ENCODE data around the gene UBE2G2.

Gene UBE2G2, protein sequence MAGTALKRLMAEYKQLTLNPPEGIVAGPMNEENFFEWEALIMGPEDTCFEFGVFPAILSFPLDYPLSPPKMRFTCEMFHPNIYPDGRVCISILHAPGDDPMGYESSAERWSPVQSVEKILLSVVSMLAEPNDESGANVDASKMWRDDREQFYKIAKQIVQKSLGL

DNA sequence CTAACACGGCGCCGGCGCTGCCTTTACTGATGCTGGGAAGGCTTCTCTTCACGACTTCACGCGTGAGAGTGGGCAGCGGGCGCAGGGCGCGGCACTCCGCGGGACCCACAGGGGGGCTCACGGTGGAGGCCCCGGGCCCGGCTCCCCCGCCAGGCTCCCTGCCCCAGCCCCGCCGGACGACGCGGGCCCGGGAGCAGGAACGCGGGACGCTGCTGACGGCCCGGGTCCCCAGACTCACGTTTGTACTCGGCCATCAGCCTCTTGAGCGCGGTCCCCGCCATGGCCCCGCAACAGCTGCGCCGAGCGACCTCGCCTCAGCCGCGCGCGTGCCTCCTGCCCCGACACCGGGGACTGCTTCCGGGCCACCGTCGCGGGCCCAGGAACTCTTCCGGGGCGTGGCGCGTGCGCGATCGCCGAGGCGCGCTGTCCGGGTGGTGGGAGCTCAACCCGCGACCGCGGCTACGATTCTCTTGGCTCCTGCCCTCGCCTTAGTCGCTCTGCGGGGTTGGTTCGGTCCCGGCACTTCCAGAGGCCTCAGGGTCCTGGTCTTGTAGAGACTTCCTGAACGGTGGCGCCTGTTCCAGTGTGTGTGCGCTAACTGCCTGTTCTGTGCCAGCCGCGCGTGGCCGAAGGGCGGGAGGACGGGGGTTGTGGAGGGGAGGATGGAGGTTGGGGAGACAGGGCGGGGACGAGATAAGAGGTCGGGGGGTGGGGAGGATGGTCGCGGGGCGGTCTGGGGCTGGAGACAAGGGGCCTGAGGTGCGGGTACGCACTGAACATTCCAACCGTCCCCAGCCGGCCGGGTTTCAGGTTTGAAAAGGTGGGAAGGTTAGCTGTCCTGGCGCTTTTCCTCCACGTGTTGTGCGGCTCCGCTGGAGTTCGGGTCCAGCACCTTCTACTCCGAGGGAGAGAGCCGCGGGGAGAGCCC lies at the start of gene UBE2G2:
Gene UBE2G2 (minus strand): TSS at position 353 of the 928 bp plus-strand sequence. CDS start 72 bp downstream, at position 281.
- DNase-seq: peak; percentile 87 to 89

DNA sequence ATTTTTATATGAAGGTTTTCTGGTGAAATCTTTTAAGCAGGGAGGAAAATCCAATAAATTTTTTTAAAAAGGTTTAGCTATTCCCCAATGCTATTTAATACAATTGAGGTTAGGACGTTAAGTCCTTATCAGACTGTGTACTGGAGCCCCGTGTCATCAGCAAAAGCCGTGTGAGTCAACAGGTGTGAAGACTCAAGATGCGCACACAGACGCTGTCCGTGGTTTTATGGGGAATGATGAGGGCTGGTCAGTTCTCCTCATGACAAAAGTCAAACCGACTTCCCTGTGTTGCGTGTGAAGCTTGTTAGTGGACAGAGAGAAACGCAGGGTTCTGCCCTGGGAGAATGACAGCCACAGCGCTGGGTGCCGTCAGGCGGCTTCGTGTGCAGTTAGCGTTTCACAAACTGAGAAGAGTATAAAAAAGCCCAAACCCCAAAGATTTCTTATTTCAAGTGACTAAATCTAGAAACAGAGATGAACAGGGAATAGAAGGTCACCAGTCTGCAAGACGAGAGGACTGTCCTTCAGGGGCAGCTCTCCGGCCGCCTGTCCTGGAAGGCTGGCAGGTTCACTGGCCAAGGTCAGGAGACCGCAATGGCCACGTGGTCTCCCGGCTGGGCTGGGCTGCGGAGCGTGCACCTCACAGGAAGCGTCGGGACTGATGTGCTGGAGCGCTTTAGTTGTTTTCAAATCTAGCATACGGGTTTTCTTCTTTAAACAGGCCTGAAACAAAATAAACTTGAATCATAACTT lies 49.5 kb upstream of the UBE2G2 start:
- no peak for DNase-seq

DNA sequence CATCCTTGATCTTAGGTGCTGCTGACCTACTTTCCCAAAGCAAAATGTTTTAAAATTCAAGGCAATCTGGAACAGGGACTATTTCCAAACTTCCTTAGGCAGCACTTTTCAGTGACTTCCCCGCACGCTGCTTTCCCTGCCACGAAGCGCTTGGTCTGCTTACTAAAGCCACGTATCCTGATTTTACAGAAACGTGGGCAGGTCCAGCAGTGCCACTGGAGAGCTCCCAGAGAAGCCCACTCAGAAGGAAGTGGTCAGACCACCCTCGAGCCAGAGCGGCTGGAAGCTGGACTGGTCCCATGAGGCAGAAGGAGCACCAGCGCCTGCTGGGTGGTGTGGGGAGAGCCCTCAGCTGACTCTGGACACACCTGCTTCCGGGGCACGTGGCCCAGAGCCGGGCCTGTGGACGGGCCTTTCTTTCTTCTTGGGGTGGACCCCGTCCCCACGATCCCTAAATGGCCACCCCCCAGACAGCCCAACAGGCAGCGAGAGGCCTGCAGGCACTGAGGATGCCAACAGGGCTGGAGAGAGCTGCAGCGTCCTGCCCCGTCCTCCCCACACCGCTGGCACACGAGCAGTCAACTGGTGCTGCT lies 48.7 kb upstream of the UBE2G2 start:
- DNase-seq: no peak

DNA sequence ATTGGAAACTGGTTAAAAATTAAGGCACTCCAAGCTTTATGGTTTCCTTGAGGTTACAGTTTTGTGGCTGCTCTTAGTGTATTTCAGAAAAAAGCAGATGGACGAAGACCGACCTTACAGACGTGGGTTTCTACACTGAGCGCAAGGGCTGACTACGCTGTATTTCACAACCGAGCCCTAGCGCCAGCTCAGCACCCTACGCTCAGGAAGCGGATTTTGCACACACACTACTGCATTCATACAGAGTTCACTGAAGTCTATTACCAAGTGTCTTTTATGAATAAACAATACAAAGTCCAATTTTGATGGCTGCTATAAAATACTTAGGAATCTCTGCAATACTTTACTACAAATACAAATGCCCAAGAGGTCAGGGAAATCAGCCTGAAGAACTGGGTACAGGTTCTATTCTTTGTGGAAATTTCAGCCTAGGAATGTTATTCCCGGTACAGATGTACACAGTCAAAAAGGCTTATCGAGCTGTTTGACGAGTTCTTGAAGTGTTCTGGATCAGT lies 48.1 kb upstream of the UBE2G2 start:
- peak in 1 of 2 donors; percentile 24 for DNase-seq

DNA sequence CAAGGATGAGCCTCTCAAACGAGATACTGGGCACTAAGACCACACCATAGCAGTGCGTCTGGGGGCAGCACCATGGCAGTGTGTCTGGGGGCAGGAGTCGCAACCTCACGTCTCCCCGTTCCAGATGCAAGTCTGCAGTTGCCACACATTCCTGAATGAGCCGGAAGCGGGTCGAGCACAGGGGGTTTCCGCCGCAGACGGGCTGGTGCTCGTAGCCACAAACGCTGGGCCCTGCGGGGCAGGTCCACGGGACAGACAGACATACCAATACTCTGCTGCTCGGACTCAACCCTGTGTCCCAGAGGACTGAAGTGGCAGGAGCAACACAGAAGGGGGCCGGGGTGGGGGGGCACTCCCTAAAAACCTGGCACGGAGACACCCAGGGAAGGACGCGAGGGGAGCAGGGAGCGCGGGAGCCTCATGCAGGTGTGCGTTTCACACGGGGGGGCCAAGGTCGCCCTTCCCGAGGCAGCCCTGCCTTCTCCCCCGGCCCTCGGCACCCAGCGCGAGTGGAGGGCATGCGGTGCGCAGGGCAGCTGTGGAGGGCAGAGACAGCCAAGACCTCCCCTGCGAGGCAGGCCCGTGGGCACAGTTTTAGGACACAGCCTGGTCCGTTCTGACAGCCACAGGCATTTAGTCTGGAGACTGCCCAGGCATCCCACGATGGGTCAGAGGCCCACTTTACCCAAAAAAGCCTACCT lies 47.4 kb upstream of the UBE2G2 start:
- DNase-seq: no peak

DNA sequence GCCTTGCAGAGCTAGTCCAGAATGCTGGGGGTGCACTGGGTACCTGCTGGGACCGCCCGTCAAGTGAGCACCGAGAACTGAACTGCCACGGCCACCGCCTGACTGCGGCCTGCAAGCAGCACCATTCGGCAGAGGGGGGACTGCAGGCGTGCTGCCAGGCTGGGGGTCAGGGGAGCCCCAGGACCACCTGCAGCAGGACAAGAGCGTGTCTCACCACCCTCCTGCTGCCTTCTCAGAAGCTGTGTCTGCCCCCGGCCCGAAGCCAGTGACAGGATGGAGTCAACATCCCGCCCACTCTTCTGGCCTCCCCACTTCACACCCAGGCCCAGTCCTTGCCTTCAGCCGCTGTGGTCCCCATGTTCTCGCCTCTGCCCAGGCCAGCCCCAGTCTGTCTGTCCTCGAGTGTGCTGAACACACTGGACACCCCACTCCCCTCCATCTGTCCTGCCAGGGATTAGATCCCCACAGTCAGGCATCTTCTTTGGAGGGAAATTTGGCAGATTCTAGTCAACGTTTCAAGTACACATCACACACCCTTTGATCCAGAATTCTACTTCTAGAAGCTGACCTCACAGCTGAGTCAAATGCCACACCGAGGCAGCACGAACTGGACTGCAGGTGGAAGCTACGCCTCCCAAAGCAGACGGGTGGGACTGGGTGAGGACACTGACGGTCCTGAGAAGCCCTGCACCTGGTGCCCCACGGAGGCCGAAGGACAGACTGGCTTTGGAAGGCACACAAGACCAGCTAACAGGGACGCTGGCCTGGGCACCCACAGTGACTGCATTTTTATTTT lies 45.8 kb upstream of the UBE2G2 start:
- no peak for DNase-seq

DNA sequence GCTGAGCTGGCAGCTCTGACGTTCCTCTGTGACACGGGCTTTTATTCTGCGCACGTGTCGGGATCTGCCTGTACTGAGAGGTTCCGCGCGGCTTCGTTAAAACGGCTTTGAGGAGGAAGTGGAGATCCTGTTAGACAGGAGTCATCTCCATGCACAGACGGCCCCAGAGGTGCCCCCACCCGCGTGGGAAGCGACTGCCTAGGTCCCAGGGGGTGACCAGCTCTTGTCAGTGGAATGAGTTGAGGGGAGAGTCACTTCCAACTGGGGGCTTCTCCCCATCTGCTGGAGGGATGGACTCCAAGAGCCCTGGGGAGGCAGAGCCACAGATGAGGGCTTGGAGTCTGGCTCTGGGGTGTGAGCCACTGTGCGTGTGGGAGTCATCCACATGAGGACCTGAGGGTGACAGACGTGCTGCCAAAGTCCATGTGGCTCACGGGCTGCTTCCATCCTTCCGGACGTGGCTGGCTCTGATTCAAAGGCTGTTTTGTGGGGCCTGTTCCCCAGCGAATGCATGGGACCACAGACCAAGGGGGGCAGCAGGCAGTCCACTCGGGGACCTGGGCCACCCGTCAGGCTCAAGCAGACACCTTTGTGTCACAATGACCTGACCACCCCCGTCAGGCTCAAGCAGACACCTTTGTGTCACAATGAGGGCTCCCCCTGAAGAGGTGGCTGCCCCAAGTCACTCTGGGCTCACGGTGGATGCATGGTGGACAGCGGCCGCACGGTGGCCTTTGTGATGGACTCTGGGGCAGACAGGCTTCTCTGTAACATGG lies 45.1 kb upstream of the UBE2G2 start:
- DNase-seq: peak; percentile 29 to 68

DNA sequence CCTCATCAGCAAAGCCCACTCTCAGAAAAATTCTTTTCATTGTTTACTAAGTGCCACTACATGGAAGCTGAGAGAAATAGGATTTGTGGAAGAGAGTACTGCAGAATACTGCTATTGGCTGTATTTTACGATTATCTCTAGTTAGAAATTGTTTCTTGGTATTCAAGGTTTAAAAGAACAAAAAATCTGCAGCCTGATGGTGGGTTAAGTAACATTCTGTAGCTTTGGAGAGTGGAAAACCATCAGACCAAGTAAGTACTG lies 44.5 kb upstream of the UBE2G2 start:
- no peak for DNase-seq

DNA sequence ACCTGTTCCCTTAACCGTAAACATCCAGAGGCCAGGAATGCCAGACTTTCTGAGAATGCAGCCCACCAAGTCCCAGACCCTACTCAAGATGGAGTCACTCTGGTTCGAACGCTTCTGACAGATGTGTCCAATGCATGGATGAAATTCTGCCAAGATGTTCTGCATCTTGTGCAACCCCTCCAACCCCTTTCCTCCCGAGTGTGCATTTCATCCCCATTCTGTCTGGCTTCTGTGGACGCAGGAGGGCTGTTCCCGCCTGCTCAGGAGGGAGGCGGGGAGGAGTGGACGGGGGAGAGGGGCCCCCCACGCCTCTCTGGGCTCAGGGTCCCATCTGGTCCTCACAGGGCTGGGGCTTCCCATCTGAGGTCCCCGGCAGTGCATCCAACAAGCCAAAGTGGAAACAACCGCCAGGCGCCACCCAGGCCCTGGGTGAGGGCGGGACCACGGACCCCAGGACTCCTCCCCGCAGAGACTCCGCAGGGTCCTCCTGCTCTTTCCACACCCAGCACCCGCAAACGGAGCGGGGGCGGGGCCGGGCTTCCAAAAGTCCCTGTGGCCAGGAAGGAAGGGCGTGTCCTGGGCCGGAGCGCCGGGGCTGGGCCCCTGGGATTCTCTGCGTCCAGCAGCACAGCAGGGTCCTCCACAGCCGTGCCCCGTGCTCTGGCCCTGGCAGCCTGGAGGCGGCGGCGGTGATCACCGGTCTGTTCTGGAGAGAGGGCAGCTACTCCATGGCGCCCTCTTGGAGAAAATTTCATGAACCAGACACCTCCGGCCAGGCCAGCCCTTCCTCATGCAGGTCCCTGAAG lies 44.0 kb upstream of the UBE2G2 start:
- DNase-seq: peak; percentile 47 to 50

DNA sequence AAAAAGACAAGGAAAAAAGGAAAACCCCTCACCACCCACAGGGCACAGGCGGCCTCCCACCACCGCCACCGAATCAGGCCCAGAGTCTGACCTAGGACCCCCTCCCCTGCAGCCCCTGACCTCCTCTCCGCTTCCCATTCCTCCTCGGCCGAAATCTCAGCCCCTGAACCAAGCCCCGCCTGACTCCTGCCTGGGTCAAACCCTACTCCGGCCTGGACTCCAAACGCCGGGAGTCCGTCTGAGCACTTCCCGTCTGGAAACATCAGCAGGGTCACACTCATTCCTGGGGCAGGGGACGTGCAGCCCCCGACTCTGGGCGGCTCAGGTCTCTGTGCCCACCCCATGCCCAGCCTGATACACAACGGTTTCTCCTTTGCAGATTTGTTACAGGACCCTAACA lies 42.6 kb upstream of the UBE2G2 start:
- no peak for DNase-seq

DNA sequence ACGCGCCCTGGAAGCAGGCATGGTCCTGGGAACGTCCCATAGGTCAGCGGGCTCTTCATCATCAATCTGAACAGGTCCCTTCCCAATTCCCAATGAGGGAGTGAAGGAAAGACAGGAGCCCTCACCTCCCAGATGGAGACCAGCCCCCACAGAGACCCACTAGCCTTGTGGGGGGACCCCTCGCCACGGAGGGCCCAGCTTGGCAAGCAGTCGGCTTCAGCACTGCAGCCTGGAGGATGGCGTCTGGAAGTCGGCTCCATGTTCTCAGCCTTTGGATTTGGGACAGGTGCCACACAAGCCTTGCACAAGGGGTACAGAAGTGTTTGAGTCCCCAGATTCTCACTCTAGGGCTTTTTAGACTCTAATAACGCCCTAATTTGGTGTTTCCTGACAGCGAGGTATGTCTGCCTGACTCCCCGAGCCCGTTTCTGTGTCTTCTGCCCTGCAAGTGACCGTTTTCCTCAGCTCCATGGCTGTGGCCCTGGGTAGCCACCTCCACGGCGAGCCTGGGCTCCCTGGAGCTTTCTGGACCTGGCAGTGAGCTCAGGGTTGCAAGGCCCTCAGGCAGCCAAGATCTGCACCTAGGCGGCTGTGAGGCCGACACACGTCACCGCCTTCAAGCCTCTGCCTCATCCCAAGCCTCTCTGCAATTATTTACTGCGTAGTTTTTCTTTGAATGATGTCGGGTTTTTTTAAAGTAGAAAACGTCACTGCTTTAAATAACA lies 41.3 kb upstream of the UBE2G2 start:
- no peak for DNase-seq

DNA sequence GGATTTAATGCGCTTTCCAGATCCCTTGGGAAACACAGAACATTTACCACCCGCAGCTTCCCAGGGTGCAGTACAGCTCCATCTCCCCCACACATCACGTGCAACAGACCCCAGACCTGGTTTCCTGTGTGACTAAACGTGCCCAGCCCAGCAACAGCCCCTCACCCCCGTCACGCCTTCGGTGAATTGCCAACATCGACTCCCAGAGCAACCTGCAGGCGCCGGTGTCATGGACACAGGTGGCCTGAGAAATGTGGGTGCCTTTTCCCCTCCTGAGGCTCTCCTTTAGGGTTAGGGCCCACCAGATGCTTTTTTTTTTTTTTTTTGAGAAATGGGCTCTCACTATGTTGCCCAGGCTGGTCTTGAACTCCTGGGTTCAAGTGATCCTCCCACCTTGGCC lies 40.5 kb upstream of the UBE2G2 start:
- DNase-seq: no peak

DNA sequence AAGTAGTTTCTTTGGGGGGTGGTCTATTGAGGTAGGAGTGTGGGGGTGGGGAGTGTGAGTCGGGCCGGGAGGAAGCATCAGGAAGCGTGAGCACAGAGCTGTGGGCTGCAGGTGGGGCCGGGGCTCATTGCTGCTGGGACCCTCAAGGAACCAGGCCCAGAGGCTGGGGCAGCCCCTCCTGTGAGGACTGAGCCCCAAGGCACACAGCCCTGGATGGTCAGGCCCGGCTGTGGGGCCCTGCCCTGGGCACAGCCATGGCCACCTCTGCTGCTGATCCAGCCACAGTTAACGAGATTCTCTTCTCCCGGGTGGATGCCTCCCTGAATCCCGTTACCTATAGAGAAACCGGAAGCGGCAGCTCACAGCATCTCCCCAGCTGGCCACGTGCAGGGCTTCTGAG lies 39.2 kb upstream of the UBE2G2 start:
- no peak for DNase-seq

DNA sequence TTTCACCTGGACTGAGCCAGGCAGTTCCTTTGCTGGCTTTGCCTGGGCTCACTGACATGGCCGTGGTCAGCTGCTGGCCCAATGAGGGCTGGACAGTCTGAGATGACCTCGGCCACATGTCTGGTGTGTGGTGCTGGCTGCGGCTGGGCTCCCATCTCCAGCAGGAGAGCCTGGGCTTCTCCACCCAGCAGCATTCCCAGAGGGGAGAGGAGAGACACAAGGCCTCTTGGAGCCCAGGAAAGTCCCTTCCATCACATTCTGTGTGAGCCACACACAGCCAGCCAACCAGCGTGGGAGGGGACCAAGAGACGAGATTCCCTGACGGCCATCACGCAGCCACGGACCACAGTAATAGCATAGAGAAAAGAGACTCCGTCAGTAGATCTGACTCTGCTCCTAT lies 37.3 kb upstream of the UBE2G2 start:
- DNase-seq: no peak

DNA sequence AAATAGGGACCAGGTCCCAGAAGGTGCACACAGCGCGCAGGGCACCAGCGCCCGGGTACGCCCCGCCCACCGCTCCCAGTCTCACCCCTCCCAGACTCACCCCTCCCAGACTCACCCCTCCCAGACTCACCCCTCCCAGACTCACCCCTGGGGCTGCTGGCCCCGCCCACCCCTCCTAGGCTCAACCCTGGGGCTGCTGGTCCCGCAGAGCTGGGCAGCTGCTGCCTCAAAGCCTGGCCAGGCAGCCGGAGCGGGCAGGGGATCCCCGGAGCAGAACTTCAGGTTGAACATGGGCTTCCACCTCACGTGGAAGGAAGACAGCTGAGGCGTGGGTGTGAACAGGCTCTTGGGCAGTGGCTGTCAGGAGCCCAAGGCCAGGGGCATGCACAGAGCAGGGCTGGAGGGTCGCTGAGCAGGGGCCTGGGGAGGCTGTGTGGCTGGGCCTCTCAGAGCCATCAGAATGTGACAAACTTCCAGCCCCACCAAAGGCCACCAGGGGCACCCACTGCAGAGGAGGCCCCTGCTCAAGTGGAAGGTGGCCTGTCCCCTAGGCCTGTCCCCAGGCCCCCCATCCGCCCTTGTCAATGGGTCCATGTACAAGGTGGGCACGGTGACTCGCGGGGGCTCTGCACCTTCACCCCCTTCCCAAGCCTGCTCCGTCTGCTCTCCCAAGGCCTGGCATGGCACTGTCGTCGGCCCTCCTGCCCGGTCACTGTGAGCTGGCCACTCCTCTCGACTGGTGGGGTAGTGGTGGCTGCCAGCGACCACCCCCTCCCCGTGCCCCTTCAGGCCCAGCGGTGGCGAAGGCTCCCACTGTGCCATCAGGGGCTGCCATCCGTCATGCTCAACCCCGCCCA lies 36.6 kb upstream of the UBE2G2 start:
- DNase-seq: no peak

DNA sequence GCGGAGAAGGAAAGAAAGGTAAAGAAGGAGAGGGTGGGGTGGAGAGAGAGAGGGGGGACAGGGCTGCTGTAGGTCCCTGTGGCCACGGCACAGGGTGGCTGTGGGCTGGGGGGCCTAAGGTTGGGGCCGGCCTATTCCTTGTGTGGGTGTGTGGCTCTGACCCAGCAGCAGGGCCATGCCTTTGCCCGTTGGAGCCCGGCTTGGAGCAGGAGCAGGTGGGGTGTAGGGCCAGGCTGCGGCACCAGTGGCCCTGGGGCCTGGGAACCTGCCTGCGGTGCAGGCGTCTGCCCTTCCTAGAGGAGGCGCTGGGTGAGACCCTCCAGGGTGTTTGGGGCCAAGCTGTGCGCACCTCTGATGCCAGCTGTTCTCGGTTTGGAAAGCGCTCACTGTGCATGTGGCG lies 35.9 kb upstream of the UBE2G2 start:
- no peak for DNase-seq

DNA sequence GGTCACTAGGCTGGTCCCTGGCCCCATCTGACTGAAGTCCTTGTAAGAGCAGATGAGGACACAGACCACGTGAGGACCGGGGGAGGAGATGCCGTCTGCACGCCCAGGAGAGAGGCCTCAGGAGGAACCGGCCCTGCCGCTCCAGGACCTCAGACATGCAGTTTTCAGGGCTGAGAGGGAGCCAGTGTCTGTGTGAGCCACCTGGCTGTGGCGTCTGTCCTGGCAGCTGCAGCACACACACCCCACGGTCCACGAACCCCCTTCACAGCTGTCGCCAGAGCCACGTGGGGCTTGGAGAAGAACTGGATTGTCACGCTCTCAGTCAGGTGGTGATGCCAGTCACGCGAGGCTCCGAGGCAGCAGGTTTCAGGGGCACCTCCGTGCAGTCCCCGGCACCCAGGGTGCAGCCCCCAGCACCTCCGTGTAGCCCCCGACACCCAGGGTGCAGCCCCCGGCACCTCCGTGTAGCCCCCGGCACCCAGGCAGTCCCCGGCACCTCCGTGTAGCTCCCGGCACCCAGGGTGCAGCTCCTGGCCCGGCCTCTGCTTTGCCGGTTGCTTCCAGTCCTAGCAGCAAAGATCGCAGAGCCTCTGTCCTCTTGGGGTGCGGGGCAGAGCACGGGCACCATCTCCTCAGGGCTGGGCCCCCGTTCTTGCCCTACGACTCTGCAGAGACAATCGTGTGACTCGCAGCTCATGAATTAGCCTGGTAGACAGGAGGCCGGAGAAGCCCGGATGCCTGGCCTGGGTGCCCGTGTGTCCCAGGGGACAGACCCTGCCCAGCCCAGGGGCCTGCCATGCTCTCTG lies 35.2 kb upstream of the UBE2G2 start:
- DNase-seq: no peak

DNA sequence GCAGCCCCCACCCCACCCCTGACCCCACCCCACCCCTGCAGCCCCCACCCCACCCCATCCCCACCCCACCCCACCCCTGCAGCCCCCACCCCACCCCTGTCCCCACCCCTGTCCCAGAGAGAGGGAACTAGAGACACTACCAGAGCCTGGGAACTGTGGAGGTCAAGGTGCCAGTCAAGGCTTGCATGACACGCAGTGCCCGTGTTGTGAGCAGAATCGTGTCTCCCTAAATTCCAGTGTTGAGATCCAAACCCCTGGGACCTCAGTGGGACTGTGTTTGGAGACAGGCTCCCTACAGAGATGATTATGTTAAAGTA lies 34.7 kb upstream of the UBE2G2 start:
- no peak for DNase-seq
